GM12864 (cell line): Measurements from ENCODE around the gene FGF7.

ENCODE experiments used
- DNase-seq: peaks from one replicate; pipeline ENCODE4 v3.0.0-alpha.2; 2011; ENCODE audit warnings: low read depth
- H3K4me3 ChIP-seq: 2 replicates; pipeline ENCODE4 v1.5.1; 2011; ENCODE audit warnings: mild to moderate bottlenecking, low read depth, low read length, control low read depth
- TF ChIP-seq, protein P1 (sequence below): IDR thresholded peaks from 2 replicates; pipeline ENCODE4 v1.5.1; 2011; ENCODE audit warnings: low read depth, mild to moderate bottlenecking, moderate library complexity, low read length, control low read depth, inconsistent platforms; ENCODE audit errors: missing control alignments

Gene FGF7

DNA sequence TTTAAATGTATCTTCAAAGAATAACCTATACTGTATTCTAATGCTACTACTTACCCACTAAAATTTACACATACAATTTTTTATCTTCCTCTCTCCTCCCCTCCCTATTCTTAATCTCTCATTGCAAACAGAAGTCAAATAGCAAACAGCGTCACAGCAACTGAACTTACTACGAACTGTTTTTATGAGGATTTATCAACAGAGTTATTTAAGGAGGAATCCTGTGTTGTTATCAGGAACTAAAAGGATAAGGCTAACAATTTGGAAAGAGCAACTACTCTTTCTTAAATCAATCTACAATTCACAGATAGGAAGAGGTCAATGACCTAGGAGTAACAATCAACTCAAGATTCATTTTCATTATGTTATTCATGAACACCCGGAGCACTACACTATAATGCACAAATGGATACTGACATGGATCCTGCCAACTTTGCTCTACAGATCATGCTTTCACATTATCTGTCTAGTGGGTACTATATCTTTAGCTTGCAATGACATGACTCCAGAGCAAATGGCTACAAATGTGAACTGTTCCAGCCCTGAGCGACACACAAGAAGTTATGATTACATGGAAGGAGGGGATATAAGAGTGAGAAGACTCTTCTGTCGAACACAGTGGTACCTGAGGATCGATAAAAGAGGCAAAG, 984 bp downstream of the FGF7 start:
- no peak for DNase-seq
- no peak overlapping the region for H3K4me3 ChIP-seq
- TF ChIP-seq, protein P1, sequence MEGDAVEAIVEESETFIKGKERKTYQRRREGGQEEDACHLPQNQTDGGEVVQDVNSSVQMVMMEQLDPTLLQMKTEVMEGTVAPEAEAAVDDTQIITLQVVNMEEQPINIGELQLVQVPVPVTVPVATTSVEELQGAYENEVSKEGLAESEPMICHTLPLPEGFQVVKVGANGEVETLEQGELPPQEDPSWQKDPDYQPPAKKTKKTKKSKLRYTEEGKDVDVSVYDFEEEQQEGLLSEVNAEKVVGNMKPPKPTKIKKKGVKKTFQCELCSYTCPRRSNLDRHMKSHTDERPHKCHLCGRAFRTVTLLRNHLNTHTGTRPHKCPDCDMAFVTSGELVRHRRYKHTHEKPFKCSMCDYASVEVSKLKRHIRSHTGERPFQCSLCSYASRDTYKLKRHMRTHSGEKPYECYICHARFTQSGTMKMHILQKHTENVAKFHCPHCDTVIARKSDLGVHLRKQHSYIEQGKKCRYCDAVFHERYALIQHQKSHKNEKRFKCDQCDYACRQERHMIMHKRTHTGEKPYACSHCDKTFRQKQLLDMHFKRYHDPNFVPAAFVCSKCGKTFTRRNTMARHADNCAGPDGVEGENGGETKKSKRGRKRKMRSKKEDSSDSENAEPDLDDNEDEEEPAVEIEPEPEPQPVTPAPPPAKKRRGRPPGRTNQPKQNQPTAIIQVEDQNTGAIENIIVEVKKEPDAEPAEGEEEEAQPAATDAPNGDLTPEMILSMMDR: no peak

DNA sequence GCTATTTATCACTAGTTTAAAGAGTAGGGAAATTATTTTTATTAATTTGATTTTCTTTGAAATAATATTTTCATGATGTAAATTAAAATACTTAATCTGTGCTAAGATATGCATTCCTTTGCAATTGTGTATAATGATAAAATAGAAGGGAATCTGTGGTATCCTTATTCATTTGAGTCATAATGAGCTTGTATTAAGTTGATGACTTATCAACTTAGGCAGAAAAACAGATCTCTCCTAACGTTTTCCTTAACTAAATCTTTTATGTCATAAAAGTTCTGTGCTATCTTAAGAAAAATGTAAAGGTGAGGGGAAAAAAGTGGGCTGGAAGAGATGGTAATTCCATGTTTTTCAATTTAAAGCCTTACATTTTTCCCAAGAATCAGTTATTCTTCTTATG, 1.9 kb downstream of the FGF7 start:
- H3K4me3 ChIP-seq: no peak overlapping the region
- TF ChIP-seq, protein P1: no peak
- DNase-seq: no peak

DNA sequence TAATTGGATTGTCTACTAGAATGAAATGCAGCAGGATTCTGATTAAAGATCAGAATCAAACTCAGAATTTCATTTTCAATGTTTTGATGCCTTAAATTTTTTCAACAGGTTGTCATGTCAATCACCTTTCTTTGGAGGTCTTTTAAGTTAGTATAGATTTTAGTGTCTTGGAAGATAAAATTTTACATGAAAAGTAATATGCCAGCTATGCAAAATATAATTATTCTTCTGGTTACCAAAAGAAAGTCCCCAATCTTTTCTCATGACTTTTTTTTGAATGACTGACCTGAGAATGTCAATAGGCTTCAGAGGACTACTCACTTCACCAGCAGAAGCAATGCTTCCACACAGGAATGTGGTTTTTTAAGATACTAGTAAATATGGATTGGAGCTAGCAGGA, 4.3 kb downstream of the FGF7 start:
- TF ChIP-seq, protein P1: no peak
- no peak overlapping the region for H3K4me3 ChIP-seq
- no peak for DNase-seq

DNA sequence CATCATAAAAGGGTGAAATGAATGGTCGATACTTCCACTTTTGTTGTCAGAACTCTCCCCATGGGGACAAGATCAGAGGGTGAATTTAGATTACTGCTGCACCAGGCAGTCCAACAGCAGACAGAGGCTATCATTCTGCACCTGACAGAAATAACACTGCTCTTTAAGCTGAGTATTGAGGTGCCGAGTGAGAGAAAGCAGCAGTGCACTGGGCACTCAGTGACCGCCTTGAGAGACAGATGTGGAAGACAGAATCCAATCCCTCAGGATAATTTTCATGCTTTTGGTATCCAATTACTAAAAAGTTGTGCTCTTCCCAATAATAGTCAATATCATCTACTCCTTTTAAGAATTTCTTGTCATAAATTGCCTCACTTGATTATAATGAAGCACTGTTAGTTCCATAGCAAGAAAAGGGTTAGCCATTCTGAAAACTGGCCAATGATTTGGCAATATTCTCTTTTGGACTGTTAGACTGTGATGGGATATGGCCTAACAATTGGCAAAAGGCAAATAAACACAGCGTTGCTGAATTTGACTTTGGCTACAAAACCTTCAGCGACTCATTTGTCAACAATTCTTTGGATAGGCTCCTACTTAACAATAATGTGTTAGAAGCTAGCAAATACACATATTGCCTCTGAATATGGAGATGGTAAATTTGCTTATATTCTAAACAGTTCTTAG, 5.5 kb downstream of the FGF7 start:
- DNase-seq: no peak
- no peak overlapping the region for H3K4me3 ChIP-seq
- TF ChIP-seq, protein P1: no peak

DNA sequence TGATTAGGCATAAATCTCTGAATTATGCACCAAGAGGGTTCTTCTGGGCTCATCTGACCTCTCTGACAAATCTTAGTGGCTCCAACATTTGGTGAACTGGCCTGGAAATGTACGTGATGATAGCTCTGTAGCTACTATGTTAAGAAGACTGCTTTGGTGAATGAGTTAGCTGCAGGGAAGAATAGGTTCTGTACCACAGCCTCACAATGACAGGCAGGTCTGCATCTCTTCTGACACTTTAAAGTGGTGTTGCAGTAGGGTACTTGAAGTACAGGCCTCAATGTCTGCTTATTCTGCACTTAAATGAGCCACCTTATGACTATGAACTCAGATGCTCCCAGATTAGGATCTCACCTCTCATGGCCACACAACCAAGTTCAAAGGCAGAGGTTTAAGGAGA, 7.0 kb downstream of the FGF7 start:
- DNase-seq: no peak
- TF ChIP-seq, protein P1: no peak
- no peak overlapping the region for H3K4me3 ChIP-seq

DNA sequence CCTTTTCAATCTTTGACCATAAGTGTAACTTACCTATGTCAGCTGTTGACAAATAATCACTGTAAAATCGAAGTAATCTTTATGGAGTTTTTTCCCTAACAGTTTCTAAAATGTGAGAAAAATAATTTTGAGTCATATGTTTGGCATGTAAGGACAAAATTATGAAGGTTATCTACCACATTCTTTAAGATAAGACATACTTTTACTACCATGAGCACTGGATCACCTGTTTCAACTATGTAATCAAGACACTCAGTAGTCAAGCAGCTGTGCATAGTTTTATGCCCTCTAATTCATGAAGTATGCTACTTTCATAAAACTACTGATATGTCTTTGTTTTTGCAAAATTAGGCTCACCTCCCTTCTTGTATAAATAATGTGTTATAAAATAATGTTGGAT, 12.1 kb downstream of the FGF7 start:
- no peak overlapping the region for H3K4me3 ChIP-seq
- TF ChIP-seq, protein P1: no peak
- no peak for DNase-seq

DNA sequence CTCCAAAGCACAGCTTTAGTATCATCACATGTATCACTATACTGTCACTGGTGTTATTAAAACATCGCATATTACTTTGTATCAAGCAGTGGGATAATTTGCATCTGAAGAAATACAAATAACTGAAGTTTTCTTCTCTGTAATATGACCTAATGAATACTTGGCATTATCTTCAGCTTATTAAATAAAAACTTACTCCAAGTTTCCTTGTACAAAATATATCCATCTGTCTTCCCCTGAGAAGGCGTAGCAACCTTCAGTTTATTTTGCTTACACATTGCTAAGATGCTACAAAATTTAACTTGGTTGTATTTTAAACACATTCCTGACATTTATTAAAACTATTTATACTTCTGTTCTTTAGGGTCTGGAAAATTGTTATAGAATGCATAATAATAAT, 13.7 kb downstream of the FGF7 start:
- TF ChIP-seq, protein P1: no peak
- DNase-seq: no peak
- H3K4me3 ChIP-seq: no peak overlapping the region
